HG02943 (cell line): Measurements from ENCODE around the gene PSD2.
"Not testable (repeated sequence)": the region's sequence is repeated elsewhere in the genome, so short reads cannot be mapped to it uniquely, and the experiment has no call there.

Experiments
- ATAC-seq: cut with Tn5 transposase; IDR thresholded peaks from one replicate; pipeline ENCODE4 v1.9.1; 2021; ENCODE audit warnings: mild to moderate bottlenecking, low read depth, moderate library complexity; ENCODE audit not compliant: unreplicated experiment

The PSD2 gene

DNA sequence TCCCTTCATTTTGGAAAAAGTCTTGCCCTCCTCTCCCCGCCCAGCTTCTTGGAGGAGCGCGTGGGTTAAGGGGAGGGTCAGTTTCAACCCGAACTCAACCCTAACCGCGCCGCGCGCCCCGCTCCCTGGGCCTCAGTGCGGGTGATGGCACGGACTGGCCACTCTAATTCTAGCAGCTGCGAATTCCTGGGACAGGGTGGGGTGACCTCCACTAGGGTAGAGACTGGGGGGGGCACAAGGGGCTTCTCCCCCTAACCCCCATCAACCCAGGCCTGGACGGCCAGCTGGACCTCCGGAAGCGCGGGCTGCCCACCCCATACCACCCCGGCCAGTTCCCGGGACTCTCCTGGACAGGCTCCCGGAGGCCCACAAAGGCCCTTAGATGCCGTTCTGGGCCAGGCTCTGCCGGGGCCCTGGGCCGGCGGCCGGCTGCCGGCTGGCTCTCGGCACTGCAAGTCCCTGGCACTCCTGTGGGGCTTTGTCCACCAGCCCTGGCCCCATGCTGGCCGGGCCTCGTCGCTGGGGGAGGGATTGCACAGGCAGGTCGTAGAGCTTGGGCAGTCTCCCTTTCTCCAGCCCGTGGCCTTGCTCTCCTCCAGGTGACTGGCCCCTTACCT, 7.2 kb upstream of the PSD2 start:
- no peak for ATAC-seq

DNA sequence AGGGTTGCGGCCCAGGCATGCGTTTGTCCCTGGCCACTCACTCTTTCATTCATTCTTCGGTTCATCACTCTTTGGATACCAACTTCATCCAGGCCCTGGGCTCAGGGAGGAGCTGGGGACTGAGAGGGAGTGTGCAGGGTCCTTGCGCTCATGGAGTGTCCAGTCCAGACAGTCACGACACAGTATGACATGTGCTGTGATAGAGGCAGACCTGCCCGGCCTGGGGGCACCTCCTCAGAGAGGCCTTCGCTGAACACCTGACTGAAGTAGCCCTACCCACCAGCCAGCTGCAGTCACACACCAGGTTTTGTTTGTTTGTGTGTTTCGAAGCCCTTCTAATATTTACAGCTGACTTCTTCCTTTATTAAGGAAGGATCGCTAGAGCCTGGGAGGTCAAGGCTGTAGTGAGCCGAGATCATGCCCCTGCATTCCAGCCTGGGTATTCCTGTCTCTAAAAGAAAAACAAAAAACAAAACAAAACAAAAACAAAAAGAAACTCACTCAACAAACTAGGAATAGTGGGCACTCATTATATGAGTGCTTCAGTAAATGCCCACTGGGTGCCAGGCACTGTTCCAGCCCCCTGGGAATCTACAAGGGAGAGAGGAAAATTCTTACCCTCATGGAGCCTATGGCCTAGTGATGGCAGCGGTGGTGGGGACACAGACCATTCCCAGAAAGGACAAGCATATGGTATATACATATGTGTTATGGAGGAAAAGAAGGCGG, 6.3 kb upstream of the PSD2 start:
- no peak for ATAC-seq

DNA sequence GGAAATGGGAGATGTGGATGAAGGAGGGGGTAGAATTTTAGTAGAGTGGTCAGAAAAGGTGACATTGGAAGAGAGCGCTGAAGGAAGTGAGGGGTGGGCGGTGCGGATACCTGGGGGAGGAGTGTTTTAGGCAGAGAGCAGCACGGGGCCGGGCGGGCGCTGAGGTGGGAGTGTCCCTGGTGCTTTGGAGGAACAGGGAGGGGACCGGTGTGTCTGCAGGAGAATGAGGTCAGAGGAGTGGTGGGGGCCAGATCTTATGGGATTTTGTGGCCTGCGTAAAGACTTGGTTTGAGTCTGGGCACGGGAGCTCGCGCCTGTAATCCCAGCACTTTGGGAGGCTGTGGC, 5.8 kb upstream of the PSD2 start:
- ATAC-seq, result no peak

DNA sequence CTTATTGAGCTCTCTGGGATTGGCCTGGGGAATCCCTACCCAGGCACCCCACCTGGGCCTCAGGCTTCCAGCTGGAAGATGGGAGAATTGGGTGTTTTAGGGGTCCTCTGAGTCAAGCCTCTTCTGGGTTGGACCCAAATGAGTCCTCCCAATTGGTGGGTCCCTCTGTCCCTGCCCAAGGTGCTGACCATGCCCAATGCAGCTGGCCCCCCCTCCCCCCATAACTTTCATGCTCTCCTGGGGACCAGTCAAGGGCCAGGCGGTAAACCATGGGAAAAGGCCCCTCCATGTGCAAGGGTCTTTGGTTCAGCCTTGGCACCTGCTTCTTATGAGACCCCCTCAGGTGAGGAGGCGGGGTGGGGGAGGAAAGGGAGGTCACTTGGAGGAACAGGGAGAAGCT, 3.4 kb upstream of the PSD2 start:
- no peak for ATAC-seq

DNA sequence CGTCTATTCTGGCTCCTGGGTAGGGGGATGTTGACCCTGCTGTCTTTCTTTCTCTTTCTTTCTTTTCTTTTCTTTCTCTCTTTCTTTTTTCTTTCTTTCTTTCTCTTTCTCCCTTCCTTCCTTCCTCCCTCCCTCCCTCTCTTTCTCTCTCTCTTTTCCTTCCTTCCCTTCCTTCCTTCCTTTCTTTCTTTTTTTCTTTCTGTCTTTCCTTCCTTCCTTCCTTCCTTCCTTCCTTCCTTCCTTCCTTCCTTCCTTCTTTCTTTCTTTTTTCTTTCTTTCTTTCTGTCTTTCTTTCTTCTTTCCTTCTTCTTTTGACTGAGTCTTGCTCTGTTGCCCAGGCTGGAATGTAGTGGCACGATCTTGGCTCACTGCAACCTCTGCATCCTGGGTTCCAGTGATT, 3.0 kb upstream of the PSD2 start:
- not testable (repeated sequence) for ATAC-seq

DNA sequence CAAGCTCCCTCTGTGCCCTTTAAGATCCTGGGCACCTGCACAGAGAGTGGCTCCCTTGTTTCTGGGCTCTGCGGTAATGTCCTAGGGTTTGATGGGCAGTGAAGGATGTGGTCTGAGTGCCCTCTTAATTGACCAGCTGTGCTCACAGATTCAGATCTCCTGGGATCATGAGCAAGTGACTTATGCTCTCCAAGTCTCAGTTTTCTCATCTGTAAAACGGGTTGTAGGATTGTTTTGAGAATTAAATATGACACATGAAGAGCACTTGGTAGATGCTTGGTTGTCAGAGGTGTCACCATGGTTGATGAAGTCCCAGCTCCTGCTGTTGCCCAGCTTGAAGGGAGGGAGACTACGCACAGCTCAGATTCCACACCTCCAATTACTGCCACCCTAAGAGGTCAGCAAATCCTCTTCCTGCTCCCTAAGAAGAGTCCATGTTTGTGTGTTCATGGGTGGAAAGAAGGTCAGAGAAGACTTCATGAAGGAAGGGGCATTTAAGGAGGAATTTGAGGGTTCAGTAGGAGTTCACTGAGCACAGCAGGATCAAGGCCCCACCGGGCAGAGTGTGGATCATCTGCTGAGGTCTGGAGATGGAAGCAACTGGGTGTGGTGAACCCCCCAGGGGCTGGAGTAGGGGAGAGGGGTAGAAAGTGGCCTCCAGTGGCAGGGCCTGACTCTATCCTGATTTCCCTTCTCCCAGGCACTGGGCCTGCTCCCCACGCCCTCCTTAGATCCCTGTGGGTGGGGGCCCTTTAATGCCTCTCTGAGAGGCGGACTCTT, 1.4 kb upstream of the PSD2 start:
- ATAC-seq, result no peak

DNA sequence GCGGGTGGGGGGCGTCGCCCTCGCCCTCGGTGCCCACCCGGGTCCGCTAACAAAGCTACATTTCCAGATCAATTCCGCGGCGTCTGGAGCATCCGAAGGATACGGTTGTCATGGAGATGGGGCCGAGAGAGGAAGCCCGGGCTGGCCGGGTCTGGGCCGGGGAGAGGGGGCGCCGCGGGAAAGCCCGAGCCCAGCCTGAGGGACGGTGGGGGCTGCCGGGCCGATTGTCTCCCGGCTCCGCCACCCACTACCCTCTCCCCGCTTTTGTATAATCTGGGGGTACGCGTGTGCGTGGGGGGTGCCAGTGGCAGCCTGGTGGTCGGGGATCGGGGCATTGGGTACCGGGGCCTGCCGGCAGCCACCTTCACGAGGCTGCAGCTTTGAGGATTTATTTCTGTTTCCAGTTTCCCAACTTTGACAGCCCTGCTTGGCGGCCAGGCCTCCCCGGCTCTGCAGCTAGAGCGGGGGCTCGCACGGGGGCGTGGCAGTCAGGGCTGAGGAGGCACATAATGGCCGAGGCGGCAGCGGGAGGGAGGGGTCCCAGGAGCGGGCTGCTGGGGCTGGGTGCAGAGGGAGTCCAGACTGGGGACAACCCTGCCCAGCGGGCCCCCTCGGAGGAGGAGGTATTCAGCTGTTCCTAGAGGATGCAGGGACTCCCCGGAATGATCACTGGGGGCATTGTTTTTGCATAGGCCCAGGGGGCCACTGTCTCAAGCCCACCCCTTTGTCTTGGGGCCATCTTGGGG, 626 bp downstream of the PSD2 start:
- no peak for ATAC-seq

DNA sequence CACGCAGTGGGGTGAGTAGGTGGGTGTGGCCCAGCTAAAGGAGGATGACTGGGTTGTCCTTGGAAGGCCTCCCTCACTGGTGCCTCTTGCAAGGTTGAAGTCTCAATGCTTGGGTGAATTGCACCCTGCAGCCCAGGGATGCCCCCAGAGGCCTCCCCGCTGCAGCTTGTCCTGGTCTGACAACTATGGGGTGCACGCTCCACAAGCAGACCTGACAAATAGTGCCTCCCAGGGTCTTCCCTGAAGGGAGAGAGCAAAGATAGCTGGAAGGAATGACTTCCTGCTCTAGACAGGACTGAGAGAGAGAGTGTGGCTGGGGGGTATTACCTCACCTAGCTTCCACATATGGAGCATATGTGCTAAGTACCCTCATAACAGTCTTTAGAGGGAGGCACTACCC, 1.7 kb downstream of the PSD2 start:
- ATAC-seq, result no peak

DNA sequence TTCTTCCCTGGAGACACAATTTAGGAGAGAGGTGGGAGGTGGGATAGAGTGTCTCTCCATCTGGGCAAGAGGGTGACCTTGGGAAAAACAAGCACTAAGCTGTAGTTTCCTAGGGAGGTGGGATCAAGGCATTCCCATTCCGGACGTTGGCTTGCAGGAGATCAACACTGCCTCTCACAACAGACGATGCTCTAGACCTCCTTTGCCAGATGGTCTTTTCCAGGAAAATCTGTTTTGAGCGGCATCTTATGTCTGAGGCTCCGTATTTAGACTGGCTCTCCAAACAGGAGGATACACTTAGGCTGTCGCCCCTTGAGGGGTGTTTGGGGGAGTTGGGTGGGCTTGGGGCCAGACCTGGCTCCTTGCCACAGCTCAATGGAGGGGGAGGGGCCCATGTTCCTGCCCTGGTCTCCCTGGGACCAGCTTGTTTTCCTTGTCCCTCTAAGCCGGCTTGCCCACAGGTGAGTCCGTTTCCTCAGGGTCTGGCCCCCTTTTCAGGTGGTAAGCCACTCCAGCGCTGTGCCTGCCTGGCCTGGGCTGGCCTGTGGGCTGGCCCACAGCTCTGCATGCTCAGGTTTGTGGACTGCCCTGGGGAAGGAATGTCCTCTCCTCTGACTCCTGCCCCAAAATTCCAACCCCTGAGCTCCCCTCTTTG, 2.4 kb downstream of the PSD2 start:
- no peak for ATAC-seq

DNA sequence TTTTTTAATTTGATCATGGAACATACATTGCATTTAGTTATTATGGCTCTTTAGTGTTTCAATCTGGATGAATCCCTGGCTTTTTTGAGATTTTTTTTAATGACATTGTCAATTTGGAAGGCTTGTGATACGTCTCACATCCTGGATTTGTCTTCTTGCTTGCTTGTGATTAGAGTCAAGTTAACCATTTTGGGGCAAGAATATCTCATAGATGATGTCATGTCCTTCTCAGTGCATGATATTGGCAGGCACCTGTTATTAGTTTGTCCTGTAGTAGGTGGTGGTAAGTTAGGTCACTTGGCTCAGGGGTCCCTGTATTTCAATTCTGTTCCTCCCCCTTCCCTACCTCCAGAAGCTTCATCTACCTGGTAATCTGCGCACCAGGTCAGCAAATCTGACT, 3.3 kb downstream of the PSD2 start:
- ATAC-seq, result no peak

DNA sequence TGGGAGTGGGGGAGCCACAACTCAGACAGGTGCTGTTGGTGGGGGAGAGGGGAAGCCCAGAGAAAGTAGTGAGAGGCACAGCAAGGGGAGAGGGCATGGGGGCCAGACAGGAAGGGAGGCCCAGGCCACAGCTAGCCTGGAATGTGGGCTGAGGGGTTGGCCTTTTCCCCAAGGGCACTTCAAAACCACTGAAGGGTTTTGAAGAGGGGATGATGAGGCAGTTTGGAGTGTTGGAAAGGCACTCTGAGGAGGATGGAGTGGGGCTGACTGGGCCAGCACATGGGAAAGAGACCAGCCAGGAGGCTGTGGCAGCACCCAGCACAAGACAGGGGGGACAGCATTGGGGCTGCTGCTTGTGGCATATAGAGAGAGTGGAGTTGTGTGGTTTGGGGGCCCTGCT, 3.8 kb downstream of the PSD2 start:
- ATAC-seq, result no peak

DNA sequence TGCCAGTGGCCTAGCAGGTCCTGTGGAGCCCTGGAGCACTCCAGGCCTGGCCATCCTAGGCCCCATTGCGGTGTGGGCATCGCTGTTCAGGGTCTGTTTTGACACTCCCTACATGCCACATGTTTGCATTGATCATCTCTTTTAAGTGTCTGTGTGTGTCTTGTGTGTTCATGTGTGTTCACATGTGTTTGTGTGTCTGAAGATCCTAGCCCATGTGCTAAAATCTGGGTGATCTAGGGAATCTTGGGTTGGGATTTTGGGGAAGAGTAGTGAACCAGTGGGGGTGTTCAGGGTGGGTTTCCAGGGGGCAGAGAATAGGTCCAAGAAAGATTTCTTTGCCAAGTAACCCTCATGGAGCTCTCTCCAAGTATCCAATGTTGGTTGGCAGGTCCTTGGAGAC, 8.4 kb downstream of the PSD2 start:
- ATAC-seq, result no peak

DNA sequence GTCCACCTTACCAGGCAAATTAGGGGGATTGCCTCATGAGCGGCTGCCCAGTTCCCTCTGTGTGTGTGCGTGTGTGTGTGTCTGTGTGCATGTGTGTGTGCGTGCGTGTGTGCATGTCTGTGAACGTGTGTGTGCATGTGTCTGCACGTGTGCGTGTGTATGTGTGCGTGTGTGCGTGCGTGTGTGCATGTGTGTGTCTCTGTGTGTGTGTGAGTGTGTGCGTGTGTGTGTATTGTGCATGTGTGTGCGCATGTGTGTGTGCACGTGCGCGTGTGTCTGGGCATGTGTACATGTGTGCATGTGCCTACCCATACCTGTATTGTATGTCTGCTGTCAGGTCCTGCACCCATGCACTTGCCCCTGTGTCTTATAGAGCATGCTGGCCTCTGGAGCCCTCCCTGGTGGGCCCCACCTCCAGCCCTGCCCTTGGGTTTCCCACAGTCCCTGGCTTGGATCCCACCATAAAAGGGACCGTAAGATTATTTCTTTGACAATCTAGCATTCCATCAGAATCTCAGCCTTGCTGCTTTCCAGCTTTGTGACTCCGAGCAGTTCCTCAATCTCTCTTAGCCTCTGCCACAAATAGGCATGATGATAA, 9.3 kb downstream of the PSD2 start:
- no peak for ATAC-seq

DNA sequence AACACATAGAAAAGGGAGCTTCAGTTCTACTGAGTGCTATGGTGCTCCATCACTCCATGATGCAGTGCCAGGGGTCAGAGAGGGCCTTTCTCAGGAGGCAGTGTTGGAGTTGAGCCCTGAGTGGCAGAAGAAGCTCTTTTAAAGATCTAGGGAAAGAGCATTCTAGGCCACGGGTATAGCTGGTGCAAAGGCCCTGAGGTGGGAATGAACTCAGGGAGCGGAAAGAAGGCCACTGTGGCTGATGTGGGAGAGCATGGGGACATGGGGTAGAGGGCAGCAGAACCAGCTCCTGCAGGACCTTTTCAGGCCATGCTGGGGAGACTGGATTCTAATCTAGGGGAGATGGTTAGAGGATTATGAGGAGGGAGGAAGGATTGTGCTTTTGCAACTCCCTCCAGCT, 9.9 kb downstream of the PSD2 start:
- no peak for ATAC-seq

DNA sequence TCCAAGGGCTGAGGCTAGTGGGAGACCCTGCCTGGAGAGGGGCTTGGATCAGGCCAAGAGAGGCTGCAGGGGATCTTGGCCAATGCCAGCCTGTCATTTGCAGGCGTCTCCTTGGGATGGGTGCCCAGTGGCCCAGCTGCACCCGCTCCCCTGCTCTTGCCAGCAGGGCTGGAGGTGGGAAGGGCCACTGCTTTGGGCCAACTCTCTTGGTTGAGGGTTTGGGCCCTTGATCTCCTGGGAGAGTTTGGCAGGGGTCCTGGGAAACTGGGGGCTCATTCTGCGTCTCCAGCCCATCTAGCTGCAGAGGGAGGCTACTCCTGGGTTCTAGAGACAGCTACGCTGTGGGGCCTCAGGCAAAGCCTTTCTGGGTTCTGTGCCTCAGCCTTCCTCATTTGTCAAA, 10.5 kb downstream of the PSD2 start:
- no peak for ATAC-seq

DNA sequence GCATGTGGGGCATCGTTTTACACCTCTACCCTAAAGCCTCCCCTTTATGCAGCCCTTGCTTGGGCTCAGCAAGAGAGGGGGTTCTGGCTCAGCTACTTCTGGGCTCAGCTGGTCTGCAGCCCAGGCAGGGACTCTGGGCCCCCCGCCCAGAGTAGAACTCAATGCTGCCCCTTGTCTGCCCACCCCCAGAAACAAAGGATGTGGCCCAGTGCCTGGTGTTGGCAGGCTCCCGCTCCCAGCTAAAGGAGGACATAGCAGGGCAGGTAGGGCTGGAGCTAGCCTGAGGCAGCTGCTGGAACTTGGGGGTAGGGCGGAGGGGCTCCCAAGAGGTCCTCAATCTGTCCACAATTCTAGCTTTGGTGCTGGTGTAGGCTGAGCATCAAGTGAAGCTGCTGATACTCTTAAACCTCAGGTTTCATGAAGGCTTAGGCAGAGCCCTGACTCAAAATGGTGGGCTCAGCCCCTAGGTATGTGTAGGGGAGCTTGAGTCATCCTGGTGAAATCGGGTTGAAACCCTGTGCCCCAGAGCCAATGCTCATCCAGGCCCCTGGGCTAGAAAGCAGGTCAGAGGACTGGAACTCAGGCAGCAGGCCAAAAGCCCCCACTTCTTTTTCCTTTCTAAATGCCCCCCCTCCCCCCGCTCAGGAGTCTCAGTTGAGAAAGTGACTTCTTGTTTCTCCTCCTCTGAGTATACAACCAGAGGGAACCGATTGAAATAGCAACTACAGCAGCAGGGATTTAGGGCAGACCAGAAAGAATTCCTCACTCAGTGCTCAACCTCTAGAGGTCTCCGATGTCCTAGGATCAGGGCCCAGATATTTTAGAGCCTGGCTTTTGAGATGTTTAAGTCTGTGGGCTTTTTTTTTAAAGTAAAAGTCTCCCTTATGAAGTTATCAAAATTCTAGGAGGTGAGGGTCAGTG, 11.4 kb downstream of the PSD2 start:
- no peak for ATAC-seq

DNA sequence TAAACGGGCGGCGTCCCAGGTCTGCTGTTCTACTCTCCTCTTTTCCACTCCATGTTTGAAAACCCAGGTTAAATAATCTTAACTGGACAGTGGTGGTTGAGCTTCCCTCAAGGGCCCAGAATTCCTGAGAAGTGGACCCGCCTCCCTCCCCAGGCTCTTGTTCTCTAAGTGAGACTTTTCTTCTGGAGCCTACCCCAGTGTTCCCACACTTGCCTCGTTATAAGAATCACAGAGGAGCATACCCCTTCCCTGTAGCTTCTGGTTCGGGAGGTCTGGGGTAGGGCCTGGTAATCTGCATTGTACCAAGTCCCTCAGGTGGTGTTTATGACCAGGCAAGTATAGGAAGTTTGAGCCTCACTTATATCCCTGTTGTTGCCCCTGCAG, 12.0 kb downstream of the PSD2 start:
- ATAC-seq, result no peak

DNA sequence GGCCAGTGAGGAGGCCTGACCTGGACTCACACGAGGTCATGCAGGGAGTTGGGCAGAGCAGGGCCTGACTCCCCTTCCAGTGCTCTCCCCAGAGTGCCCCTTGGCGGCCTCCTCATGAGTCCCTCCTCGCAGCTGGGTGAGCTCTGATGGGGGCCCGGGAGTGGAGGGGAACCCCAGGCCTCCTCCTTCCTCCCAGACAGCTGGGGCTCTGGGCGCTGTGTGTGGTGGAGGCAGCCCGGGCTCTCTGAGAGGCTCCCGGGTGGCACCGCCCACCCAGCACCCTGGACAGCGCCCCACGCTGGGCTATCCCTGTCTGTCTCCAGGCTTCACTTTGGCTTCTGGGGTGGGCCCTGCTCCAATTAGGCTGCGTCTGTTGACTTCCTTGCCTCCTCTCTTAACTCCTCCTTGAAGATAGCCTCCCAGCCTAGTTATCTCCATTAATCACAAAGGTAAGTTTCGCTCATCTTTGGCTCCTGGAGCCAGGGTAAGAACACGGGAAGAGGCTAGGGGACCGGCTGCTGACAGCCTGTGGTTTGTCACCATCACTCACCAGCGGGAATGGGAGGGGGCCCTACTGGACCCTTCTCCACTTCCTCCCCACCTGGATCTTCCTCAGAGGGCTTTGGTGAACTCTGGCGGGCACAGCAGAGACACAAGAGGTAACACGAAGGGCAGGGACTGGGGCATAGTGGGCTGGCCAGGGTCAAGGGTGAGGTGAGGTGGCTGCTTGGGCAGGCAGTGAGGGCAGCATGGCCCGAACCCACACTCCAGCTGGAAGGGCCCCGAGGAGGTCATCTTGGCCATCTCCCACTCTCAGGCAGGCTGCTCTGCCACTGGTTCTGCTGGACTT, 13.1 kb downstream of the PSD2 start:
- ATAC-seq, result no peak
